ENCODE measurements around the gene CCDC126.
"Not testable (repeated sequence)": the region's sequence is repeated elsewhere in the genome, so short reads cannot be mapped to it uniquely, and the experiment has no call there.

Gene CCDC126, protein sequence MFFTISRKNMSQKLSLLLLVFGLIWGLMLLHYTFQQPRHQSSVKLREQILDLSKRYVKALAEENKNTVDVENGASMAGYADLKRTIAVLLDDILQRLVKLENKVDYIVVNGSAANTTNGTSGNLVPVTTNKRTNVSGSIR

GRCh38 chr7:23597094-23598091 lies at the start of gene CCDC126:
Gene CCDC126 (plus strand): TSS chr7:23597382. CDS start chr7:23611316, 13,934 bp downstream.
- peak; percentile 78 to 82 for DNase-seq

GRCh38 chr7:23547662-23548061 lies 49.5 kb upstream of the CCDC126 start:
- no peak for DNase-seq

DNA sequence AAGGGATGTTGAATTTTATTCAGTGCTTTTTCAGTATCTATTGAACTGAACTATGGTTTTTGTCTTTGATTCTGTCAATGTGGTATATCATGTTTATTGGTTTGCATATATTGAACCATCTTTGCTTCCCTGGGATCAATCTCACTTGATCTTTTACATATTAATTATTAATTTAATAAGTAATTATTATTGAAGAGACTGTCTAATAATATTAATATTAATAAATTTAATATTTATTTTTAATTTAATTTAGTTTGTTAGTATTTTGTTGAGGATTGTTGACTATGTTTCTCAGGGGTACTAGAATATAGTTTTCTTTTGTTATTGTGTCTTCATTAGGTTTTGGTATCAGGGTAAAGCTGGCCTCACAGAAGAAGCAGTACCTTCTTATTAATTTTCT lies 38.9 kb upstream of the CCDC126 start:
- DNase-seq = no peak

DNA sequence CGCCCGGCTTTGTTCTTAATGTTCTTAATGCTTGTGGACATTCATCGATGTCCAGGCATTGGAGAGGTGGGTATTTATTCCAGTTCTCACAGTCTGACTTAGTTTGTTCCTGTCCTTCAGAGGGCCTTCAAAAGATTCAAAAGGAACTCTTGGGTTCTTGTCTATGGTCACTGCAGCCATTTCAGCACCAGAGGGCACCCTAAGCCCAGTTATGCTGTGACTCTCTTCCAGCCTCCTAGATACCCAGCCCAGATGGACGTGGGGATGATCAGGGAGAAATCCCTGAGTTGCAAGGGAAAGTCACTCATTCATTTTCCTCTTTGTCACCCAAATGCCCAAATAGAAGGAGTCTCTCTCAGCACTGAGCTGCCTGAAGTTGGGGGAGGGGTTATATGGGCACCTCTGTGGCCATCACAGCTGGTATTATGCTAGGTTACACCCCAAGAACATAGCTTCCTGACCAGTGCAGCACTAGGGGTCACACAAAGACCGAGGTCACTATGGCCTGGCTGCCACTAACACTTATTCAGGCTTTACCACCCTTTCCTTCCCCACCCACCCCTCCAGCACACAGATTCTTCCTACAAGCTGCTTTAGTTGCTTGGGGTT lies 26.5 kb upstream of the CCDC126 start:
- peak; percentile 48 to 66 for DNase-seq

DNA sequence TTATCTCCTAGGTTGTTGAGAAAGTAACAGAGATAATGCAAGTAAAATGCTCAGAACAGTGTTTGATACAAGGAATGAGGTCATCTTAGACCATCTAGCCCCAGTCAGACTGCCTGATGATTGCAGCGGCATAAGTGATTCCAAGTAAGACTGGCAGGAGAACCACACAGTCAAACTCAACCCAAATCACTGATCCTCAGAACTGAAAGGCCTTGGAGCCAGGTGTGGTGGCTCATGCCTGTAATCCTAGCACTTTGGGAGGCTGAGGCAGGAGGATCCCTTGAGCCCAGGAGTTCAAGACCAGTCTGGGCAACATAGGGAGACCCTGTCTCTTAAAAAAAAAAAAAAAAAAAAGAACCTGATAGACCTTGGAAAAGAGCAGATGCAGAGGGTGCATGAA lies 15.2 kb upstream of the CCDC126 start:
- DNase-seq = not testable (repeated sequence)

DNA sequence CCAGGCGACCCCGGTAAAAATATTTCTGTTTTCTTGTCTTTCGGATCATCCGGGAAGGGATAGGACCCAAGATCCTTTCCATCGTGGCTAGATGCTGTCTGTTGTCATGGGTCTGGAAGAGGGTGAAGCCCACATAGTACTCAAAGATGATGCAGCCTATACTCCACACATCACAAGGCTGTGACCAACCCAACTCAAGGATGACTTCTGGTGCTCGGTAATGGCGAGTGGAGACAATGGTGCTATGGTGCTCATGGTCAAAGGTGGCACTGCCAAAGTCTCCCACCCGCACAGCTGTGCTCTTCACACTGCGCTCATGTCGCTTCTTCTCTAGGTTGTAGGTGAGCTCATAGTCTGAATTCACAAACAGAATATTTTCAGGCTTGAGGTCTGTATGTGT lies 11.9 kb upstream of the CCDC126 start:
- not testable (repeated sequence) for DNase-seq

DNA sequence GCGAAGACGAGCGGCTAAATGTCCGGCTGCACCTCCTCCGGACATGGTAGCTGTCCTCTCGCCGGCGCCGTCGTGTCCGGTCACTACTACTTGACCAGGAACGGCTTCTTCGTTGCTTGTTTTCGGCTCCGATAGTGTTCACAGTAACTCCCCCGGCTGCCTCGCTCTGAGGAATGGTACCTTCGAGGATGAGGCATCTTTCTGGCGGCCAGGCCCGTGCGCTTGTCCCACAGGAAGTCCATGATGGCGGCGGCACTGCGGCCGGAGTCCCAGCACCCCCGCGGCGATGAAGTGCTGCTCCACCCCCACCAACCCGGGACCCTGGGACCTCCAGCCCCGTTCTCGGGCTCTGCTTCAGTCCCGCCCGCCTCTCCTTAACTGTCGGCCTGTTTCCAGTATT lies 11.0 kb upstream of the CCDC126 start:
- no peak for DNase-seq

GRCh38 chr7:23590529-23590928 lies 6.7 kb upstream of the CCDC126 start:
- DNase-seq = no peak

- no peak for DNase-seq
Observed at GRCh38 chr7:23593706-23594105, 3.5 kb upstream of the CCDC126 start.

GRCh38 chr7:23594879-23595604 lies 2.1 kb upstream of the CCDC126 start:
- DNase-seq = no peak

- DNase-seq = no peak
Observed at GRCh38 chr7:23598296-23598695, 1.1 kb downstream of the CCDC126 start.

DNA sequence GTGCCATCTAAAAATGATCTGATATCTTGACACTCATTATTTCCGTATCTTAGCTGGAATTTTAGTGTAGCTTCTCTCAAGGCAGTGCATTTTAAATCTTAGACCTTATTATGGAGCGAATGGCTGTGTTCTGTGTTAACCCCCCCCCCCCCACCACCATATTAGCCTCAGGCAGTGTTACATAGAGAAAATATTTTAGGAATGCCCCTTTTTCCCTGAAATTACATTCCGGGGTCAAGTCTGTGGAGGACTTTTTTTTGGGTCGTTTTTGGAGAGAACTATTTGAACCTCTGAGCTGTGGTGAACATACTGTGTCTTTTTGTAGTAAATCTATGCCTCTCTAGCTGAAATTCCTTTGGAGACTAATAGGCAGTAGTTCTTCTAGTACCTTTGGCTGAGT lies 3.1 kb downstream of the CCDC126 start:
- no peak for DNase-seq

GRCh38 chr7:23603632-23604295 lies 6.6 kb downstream of the CCDC126 start:
- no peak for DNase-seq

GRCh38 chr7:23604296-23604640 lies 7.1 kb downstream of the CCDC126 start:
- no peak for DNase-seq

- DNase-seq = no peak
Observed at GRCh38 chr7:23607130-23607529, 9.9 kb downstream of the CCDC126 start.

DNA sequence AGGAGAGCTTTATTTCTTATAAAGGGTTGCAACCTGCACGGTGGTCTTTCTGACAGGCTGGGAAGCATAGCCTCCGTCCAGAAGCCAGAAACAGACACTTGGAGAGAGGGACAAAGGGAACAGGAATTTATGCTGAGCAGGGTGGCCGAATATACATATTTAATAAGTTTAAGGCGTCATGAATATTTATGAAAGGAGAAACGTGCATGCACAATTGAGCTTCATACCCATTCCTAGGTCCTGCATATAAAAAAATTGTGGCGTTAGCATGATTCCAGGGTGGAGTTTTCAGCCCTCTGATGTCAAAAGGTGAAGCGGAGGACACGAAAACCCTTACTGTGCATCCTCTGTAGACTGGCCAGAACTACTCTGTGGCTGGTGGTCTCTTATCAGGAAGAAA lies 10.7 kb downstream of the CCDC126 start:
- no peak for DNase-seq

DNA sequence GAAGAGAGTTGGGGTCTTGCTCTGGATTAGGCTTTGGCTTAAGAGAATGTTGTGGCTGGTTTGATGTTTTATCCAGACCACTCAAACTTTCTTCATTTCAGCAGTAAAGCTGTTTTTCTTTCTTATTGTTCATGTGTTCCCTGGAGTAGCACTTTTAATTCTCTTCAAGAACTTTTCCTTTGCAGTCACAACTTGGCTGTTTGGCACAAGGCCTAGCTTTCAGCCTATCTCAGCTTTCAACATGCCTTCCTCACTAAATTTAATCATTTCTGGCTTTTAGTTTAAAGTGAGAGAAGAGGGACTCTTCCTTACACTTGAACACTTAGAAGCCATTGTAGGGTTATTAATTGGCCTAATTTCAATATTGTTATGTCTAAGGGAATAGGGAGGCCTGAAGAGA lies 18.1 kb downstream of the CCDC126 start:
- DNase-seq = no peak

DNA sequence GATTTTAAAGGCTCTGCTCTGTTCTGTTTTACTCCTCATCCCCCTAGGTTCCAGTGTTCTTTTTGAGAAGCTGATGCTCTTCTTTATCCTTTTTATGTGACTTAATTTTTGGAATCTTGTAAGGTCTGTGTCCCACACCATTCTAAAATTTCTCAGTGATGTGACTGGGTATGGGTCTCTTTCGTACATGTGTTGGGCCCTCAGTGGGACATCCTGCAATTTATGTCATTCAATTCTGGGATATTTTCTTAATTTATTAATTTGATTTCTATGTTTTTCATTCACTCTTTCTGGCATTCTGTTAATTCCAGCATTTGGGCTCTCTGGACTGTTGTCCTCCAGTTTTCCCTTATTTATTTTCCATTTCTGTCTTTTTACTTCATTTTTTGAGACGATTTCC lies 19.4 kb downstream of the CCDC126 start:
- no peak for DNase-seq

DNA sequence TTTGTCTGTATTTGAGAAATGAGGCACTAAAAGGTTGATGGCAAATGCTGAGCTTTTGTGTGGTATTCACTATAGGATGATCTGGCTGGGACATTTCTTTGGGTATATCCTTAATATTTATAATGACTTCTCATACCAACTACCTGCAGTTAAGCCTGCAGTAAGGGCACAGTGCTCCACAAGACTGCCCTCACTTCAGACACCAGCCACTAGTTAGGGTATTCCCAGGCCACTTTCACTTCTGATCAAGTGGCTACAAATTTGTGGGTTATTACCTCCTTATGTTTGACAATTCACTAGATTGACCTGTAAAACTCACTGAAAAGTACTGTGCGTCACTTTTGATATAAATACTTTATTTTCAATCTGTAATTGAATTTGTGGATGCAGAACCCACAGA lies 20.3 kb downstream of the CCDC126 start:
- DNase-seq = no peak

DNA sequence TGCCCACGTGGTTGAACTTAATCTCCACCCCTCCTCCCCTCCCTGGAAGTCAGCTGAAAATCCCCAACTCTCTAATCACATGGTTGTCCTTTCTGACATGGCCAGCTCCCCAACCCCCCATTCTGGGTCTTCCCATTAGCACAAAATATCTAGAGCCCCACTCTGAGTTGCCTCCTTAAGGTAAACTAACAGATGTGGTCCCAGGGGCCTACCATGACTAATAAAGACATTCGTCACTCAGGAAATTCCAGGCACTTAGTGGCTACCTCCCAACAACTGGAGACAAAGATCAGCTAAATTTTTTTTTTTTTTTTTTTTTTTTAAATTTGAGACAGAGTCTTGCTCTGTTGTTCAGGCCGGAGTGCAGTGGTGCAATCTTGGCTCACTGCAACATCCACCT lies 21.1 kb downstream of the CCDC126 start:
- no peak for DNase-seq

- DNase-seq = no peak
Observed at GRCh38 chr7:23619141-23619540, 22.0 kb downstream of the CCDC126 start.

DNA sequence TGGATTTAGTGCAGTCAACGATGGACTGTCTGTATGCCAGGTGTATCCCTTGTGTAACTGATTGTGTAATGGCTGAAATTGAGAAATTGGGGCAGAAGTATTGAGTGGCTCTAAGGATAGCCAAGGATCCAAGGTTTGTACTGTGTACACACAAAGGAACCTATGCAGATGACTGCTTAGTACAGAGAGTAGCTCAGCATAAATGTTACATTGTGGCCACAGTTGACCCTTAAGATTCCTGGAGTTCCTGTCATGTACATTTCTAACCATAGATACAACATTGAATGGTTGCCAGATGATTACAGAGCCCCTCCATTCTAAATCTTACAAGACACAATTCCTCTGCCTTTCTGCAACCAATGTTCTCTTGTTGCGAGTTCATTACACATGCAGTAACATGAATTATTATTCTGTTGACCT lies 25.3 kb downstream of the CCDC126 start:
- DNase-seq = no peak

GRCh38 chr7:23628370-23628769 lies 31.2 kb downstream of the CCDC126 start:
- DNase-seq = no peak
